ENCODE results near the gene GLYATL1. TPM values are rescaled to one million over a fixed set of nuclear protein-coding genes. Genes with fewer than 3 reads are reported as not detected.

The GLYATL1 gene, protein sequence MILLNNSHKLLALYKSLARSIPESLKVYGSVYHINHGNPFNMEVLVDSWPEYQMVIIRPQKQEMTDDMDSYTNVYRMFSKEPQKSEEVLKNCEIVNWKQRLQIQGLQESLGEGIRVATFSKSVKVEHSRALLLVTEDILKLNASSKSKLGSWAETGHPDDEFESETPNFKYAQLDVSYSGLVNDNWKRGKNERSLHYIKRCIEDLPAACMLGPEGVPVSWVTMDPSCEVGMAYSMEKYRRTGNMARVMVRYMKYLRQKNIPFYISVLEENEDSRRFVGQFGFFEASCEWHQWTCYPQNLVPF
- not detected in 2 replicates for total RNA-seq

DNA sequence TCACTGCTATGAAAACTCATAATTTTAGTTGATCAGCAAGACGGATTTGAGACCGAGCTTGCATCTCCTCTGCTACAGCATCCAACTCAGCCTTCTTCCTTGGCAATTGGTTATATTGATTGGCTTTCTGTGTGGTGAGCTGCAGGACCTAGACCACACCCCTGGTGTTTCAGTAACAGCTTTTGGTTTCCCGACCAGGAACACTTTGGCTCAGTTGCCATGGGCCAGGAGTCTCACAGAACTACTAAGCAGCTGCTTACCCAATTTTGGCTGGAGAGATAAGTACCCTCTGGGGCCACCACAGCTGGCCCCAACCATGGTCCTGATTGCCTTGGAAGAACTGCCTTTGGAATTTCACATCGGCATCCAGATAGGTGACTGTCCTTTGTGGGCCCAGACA is at the start of gene GLYATL1:
Gene GLYATL1, plus strand, starts transcription at position 212 of the 400 bp plus-strand sequence. CDS start 7,600 bp downstream, outside the sequence.
- DNase-seq (ENCODE audit: low read depth, low spot score) = no peak

DNA sequence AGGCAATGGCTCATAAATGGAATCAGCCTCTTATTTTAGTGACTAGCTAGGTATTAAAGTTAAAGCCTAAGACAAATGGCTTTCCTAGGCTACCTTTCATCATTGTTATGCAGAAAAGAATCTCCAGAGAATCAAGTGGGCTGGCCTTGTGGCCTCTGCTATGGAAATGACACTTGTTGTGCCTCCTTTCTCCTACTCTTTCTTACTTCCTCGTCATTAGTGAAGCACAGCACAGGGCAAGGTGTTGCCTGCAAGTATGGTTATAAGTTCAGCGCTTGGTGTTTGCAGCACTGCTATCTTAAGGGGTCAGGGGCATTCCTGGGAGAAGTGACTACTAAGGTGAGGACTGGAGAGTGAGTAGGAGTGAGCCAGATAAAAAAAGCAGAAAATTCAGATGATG is 45.4 kb upstream of the GLYATL1 start:
- DNase-seq (ENCODE audit: low read depth, low spot score) = no peak

DNA sequence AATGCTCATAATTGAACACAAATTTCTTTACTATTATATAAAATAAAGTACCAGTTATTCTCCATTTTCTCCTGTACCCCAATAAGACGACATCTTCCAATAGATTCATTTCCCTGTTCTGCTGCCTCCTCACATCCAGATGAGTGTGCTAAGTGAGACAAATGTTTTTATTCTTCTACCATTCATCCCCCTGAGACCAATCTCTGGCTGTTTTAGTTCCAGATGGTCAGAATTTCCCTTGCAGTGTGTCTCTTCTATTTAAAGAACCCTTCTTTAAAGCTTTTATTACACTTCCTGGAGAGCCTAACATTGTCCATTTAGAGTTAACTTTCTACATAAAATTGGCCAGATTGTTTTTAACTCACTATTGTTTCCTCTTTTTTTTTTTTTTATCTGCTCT is 41.2 kb upstream of the GLYATL1 start:
- no peak for DNase-seq (ENCODE audit: low read depth, low spot score)

DNA sequence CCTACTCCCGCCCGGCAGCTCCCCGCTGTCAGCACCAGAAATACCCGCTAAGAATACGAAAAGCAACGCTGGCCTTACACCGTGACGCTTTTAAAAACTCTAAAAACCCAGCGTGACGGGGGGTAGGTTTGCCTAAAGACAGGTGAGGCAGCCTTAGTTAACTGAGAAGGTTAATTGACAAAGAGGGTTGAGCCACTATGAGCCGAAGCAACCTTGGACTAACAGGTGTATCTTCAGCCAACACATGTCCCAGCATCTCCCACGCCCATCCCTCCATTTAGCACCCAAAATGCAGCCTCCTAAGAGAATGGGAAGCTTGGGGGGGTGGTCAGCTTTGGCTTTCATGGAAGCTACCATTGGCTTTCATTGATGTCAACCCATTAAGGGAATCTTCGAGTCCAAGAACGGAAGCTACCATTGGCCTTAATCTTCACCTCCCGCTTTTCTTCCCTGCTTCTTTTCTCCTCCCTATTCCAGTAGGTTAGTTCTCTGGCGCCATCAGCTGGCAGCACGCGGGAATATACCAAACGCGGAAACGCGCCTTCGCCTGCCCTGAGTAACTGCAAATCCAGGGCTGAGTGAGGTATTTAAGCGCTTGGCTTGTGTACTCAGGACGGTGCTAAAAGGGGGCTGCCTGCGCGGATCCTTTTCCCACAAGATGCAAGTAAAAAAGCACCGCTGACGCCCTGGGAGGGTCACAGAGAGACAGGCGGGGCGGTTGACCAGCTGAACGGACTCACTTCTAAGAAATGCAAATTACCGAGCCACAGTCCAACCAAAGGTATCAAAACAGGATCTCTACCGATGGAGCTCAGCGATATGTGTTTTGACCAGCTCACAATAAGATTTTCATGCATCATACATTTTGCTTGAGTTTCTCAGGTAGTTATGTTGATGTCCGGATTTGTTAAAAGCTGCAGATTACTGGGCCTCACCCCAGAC is 38.5 kb upstream of the GLYATL1 start:
- peak; percentile 2 for DNase-seq (ENCODE audit: low read depth, low spot score)

DNA sequence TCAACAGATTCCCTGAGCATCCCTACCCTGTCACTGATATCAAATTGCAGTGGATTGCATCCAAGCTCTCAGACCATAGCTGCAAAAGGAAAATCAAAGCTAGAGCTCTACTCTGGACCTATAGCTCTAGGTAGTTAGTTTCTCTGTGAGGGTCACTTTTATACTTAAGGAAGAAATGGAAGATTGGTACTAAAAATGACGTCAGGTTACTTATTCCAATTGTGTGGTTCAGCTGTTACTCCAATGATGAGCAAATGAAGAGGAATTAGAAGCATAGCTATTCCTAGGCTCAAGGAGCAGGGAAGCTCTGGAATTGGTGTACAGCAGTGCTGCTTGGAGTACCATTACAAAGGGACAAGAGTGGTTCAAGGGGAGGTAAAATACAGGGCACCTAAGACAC is 36.4 kb upstream of the GLYATL1 start:
- DNase-seq (ENCODE audit: low read depth, low spot score) = no peak

DNA sequence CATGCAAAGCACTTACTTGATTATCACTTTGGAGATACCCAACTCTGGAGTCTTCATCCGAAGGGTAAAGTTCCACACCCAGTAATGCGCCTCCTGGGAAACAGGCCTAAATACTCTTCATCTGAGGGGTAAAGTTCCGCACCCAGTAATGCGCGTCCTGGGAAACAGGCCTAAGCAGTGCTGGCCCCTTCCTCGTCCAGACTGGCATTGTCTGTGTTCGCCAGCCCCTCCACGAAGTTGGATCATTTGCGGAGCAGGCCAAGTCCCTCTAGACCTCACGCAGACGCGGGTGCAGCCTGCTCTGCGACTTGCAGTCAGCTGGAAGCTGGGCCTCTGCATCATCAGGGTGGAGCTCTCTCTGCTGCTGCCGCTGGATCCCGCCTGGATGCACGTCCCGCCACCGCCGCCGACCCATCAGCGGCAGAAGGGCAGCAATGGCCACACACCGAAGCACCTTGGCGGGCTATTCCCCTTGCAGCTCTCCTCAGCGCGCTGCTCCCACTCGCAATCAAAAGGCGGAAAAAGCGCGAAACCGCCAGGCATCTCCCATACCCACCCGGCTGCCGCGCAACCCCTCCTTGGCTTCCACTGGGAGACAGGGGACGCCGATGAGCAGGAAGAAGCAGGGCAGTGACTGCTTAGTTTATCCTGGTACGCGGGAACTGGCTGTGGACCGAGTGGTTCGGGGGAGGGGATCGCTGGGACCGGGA is 34.1 kb upstream of the GLYATL1 start:
- no peak for DNase-seq (ENCODE audit: low read depth, low spot score)

DNA sequence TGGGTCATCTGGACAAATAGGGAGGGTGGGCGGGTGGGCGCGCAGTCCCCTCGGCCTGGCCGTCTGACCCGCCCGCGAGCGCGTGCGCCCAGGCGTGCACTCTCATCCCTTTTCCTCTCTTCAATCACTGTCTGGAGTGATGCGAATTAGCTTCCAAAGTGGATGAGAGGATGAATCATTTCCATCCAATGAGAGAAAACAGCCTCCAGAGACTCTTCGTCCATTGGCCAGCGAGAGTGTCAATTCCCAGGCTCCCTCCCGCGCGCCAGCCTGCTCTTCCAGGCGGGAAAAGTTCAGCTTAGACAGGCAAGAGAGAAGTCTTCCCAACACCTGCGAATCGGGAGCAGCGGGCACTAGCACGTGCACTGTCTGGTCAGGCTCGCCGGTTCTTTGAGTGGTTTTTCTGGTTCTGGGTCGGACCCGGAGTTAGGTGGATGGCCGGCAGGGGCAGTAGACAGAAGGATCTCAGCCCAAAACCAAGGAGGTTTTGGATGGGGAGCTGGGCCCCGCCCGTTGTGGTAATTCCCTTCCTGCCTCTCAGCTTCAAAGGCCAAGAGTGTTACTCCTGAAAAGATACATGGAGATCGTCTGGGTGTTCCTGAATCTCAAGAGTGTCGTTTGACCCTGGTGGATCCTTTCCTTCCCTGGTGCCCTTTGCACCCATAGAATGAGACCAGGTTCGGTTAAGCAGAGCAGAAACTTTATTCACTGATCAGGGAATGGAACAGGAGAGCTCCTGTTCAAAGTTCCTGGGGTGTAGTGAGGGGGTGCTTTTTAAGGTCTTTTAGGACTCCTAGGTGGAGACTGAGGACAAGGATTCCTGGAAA is 33.4 kb upstream of the GLYATL1 start:
- no peak for DNase-seq (ENCODE audit: low read depth, low spot score)

DNA sequence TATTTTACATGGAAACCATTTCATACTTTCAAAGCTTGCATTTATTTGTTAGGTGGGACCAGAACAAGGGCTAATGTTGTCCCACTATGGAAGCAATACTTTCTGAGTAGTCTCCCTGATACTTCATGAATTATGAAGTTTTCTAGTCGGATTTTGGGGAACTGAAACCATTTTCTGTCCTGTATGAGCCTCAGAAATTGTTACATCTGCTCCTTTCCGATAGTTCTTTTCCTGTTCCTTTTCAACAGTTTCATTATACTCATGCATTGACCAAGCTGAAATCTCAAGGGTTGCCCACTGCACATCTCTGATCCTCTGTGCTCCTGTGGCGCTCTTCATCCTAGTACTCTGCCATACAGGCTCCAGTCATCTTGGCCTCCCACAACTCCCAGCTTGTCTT is 31.5 kb upstream of the GLYATL1 start:
- no peak for DNase-seq (ENCODE audit: low read depth, low spot score)

DNA sequence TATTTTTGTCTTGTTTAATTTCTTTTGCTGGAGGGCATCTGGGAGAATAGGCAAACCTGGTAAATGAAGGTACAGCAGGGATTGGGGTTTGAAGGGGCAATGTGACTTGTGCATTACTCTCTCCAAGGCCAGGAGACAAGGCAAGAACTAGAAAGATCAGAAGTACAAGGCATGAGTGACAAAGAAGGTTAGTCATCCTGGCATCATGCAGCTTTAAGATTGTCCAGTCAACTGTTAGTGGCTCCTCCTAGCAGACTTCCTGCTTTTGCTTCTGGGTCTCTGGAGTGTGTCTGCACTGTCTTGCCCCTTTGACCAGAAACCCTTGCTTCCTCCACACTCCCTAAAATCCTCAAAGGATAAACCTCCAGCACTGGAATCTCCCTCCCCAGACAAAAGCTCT is 27.2 kb upstream of the GLYATL1 start:
- no peak for DNase-seq (ENCODE audit: low read depth, low spot score)

DNA sequence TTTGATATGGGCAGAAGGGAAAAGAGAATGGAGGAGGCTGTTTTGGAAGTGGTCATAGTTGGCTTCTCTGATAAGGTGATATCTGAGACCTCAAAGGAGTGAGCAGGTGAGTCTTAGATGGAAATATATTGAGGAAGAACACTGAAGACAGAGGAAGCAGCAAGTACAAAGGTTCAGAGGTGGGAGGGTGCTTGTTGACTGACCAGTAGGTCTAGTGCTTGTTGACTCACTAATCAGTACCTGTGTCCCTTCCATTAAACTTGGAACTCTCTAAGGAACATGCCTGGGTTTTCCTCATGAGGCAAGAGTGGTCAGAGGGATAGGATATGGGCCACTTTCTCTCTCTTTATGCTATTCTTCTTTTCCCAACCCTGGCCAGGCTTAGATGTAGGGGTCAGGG is 25.6 kb upstream of the GLYATL1 start:
- DNase-seq (ENCODE audit: low read depth, low spot score) = no peak

DNA sequence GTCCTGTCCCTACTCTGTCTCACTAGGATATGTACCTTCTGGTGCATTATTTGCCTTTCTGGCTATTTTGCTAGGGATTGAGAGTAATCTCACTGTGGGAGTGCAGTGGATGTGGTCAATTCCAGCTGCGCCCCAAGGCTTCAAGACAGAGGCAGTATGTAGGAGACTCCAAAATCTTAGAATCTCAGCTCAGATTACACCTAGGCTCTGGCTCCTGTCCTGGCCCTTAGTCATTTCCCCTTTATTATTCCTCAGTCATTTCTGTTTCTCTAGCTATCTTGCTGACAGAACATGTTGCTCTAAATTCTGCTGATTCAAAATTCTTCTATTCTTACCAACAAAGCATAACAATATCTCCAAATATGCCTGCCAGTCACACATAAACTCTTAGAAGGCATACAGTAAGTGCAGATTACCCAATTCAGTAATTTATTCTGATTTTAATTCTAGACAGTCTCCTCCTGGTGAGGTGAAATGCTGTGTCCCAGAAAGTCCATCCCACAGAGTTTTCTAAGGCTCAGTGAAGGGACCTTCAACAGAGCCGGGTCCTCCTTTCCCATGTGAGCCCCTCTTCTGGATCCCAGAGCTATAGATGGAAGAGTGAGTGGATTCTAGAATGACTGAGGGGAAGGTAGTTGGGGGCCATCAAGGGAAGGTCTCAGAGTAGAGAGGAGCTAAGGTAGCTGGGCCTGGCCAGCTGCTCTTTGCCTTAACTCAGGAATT is 24.3 kb upstream of the GLYATL1 start:
- no peak for DNase-seq (ENCODE audit: low read depth, low spot score)

DNA sequence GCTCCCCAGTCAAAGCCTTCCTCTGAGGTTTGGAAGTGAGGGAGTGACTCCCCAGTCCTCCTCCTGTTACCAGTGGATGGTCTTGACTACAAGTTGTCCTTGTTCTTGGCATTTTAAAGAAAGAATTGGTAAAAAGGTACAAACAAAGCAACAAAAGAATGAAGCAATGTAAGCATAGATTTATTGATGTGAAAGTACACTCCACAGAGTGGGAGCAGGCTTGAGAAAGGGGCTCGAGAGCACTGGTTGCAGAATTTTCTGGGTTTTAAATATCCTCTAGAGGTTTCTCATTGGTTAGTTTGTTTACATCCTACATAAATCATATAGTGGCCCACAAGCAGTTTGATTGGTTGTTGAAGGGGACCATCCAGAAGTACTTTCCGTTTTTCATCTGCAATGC is 22.7 kb upstream of the GLYATL1 start:
- no peak for DNase-seq (ENCODE audit: low read depth, low spot score)

DNA sequence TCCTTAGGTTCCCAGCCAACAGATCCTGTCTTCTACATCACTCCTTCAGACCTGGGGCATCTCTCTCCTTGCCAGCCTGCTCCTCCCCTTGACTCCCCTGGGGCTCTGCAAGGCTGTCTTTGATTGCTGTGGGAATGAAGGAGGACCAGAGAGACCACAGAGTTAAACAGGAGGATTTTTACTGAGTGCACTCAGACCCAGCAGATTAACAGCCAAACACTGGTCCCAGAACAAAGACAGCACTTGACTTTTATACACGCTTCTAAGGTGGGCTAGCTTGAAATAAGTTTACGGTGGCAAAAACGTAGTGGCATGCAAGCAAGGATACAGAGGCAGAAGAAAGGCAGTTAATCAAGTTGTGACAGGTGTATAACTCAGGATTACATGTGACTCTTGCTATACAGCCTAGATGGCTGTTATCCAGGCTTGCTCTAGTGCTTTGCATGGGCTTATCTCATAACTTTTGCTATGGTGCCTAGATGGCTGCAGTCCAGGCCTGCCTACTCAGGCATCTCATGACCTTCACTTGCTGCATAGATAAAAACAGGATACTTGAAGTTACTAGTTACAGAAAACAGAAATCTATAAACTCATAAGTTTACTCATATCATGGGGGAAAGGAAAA is 22.0 kb upstream of the GLYATL1 start:
- no peak for DNase-seq (ENCODE audit: low read depth, low spot score)

DNA sequence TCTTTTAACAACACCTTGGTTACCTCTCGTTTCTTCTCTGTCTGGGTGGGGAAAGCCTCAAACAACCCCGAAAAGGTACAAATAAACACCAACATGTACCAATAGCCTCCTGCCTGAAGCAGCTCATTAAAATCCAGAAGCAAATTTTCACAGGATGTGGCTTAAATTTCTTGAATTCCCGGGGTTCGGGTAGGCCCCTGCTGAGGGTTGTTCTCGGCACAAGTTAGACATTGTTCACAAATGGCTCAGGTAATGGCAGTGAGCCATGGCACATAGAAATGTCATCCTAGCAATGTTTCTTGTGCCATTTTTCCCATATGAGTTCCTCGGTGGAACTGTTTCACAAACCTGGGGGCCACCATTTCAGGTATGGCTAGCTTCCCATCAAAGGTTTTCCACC is 19.7 kb upstream of the GLYATL1 start:
- no peak for DNase-seq (ENCODE audit: low read depth, low spot score)

DNA sequence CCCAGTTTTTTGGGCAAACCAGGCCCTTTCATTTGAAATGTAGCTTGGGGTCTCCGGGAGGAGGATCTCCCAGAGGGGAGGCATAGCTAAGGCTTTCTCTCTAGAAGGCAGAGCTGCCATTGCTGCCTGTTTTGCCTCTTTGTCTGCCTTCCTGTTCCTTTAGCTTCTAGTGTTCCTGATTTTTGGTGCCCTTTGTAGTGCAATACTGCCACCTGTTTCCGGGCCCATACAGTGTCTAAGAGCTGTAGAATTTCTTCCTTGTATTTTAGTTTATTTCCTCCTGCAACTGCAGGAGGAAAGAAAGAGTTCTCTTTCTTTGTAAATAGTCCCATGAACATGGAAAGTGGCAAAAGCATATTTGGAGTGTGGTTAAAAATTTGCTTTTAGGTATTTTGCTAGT is 19.3 kb upstream of the GLYATL1 start:
- no peak for DNase-seq (ENCODE audit: low read depth, low spot score)

DNA sequence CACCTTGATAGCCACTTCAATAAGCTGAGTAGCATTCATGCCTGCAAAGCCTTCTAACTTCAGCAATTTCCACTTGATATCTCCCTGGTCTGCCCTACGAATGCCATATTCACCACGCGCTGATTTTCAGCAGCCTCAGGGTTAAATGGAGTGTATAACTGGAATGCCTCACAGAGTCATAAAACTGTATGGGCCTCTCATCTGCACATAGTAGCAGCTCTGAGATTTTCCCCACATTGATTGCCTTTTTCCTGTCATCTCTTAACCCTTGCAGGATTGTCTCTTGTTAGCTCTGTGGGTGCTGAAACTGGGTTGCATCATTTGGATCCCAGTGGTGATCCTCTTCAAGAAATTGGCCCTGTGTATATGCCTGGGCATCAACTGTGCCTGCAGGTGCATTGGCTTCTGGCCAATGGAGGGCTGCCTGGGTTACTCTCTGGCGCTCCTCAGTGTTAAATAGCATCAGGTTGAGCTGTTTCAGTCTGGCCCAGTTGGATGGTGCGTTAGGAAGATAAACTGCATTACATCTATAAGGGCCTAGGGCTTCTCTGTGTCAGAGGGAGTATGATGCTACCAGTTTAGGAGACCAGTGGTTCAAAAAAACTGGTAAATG is 17.4 kb upstream of the GLYATL1 start:
- DNase-seq (ENCODE audit: low read depth, low spot score) = no peak

DNA sequence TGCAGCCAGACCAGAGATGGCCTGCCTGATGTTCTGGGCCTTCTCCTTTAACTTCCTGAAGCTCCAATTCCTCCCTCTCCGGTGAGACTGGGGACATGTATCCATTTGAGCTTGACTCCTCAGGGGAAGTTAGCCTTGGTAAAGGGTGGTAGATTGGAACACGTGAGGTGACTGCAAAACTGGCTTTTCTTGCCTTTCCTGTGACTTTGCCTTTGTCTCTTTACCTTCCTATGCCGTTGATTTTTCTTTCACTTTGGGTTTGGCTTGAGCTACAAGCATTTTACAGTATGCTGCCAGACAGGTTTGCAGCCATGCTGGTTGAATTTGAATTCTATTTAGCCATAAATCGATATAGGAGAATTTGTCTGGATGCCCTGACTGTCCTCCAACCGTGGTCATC is 16.8 kb upstream of the GLYATL1 start:
- no peak for DNase-seq (ENCODE audit: low read depth, low spot score)

DNA sequence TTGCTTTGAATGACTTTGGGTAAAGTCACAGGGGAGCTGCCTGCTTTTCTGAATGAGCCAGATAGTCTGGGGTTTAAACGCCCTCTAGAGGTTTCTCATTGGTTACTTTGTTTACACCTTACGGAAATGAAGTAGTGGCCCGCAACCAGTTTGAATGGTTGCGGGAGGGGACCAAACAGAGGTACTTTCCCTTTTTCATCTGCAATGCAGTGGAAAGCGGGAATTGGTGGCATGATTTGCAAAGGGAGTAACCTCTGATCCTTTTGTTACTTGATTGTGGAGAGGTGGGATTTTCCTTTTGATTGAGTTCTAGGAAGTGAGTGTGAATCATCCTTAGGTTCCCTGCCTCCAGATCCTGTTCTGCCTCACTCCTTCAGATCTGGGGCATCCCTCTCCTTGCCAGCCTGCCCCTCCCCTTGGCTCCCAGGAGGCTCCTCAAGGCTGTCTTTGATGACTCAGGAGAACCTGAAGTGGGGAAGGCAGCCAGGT is 15.9 kb upstream of the GLYATL1 start:
- DNase-seq (ENCODE audit: low read depth, low spot score) = no peak

DNA sequence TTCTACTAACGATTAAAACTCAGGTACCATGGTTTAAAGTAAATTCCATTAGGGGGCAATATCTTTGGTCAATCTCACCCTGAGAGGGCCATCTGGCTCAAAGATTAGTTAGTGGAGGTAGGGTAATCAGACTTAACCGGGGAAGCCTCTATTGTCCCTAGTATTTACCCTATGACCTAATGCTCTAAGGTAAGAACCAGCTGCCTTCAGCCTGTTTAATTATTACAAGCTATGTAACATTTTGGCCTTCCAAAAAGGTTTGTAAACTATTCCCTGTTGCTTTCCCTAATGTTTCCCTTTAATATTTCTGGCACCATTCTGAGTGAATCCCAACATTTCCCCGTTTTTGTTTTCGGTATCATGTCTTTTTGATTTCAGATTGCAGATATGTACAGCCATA is 15.1 kb upstream of the GLYATL1 start:
- DNase-seq (ENCODE audit: low read depth, low spot score) = no peak
